Measurements from ENCODE around the gene TLE2. TPM values are rescaled to one million over a fixed set of nuclear protein-coding genes. Genes with fewer than 3 reads are reported as not detected.

TLE2 gene
- total RNA-seq, 1 experiment from 2014 or later = 3.0 TPM

DNA sequence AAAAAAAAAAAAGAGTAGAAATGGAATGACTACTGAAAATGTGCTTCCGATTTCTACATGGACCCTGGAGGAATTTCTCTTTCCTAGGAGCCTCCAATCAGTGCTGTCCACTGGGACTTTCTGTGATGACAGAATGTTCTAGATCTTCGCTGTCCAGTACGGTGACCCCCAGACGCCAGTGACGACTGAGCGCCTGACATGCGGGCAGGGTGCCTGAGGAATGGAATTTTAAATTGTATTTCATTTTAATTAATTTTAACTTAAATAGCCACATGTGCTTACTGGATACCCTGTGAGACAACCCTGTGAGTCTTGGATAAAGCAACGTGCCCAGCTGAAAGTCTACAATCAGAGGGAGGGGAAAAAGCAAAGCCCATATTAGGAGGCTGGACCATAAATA, 55.9 kb downstream of the TLE2 start:
- intact Hi-C loops (cut with micrococcal nuclease) = loop anchor here (10.0 kb wide), 1 partner anchor 62 kb away; no protein-coding TSS in a partner anchor
- Mint-ChIP-seq H3K27me3 (ENCODE audit: insufficient read depth, unreplicated experiment) (no peaks in the 10 kb centered on the region), H3K4me1 (ENCODE audit: insufficient read depth, unreplicated experiment) (peaks cover 16% of the 10 kb centered on the region), H3K27ac (ENCODE audit: low read depth, unreplicated experiment) (no peak overlapping the region), H3K4me3 (ENCODE audit: unreplicated experiment) (no peak overlapping the region), H3K36me3 (ENCODE audit: insufficient read depth, unreplicated experiment) (no peaks in the 10 kb centered on the region), H3K9me3 (ENCODE audit: unreplicated experiment) (no peaks in the 10 kb centered on the region)
- BruUV-seq (replicated peaks) = no TSS peak
- no peak for TF ChIP-seq CTCF (IDR thresholded peaks at IDR 0.05; ENCODE audit: unreplicated experiment)
- ChIA-PET CTCF (interaction anchor here (0.9 to 1.2 kb wide), 2 partner anchors 32 to 173 kb away, joined by 3 to 4 read pairs; no protein-coding TSS in a partner anchor), POLR2A (no interaction called here)
- DNase-seq (ENCODE audit: unreplicated experiment) = no peak

DNA sequence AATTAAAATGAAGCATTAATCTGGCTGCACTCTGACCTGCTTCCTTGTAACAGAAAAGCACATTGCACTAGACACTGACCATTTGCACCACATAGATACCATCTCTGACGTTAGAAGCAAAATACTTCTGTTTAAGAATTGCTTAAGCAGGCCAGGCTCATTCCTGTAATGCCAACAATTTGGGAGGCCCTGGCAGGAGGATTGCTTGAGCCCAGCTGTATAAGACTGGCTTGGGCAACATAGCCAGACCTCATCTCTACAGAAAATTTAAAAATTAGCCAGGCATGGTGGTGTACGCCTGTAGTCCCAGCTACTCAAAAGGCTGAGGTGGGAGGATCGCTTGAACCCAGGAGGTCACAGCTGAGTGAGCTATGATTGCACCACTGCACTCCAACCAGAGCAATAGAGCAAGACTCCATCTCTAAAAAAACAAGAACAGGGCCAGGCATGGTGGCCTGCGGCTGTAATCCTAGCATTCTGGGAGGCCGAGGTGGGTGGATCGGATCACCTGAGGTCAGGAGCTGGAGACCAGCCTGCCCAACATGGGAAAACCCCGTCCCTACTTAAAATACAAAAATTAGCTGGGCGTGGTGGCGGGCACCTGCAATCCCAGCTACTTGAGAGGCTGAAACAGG, 58.8 kb downstream of the TLE2 start:
- intact Hi-C loops (cut with micrococcal nuclease) = loop anchor here (10.0 kb wide), 1 partner anchor 64 kb away; no protein-coding TSS in a partner anchor
- no TSS peak for BruUV-seq (replicated peaks)
- TF ChIP-seq CTCF (IDR thresholded peaks at IDR 0.05; ENCODE audit: unreplicated experiment) = no peak
- Mint-ChIP-seq H3K9me3 (ENCODE audit: unreplicated experiment) (no peaks in the 10 kb centered on the region), H3K27me3 (ENCODE audit: insufficient read depth, unreplicated experiment) (no peaks in the 10 kb centered on the region), H3K4me1 (ENCODE audit: insufficient read depth, unreplicated experiment) (no peaks in the 10 kb centered on the region), H3K4me3 (ENCODE audit: unreplicated experiment) (no peak overlapping the region), H3K27ac (ENCODE audit: low read depth, unreplicated experiment) (no peak overlapping the region), H3K36me3 (ENCODE audit: insufficient read depth, unreplicated experiment) (no peaks in the 10 kb centered on the region)
- POLR2A ChIA-PET = interaction anchor here (0.7 kb wide), 1 partner anchor 85 kb away, joined by 4 read pairs; no protein-coding TSS in a partner anchor
- CTCF ChIA-PET = interaction anchor here (0.7 to 1.6 kb wide), 4 partner anchors 8 to 151 kb away, joined by 3 to 9 read pairs (median 6); partner anchors contain the start of gene ZNF554
- DNase-seq (ENCODE audit: unreplicated experiment) = no peak

DNA sequence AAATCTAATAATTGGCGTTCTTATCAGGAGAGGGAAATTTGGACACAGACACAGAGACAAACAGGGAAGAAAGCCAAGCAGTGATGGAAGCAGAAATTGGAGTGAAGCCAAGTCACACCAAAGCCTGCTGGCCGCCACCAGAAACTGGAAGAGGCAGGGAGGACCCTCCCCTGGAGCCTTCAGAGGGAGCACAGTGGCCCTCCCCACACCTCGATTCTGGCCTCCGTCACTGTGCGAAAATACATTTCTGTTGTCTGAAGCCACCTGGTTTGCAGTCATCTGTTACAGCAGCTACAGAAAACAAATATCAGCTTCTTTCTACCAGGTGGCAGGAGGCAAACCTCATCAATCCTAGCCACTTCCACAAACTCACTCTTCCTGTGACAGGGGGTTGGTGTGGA, 60.0 kb downstream of the TLE2 start:
- H3K27ac Mint-ChIP-seq (ENCODE audit: low read depth, unreplicated experiment) = no peak overlapping the region
- CTCF ChIA-PET = interaction anchor here (0.6 to 1.3 kb wide), 2 partner anchors 18 to 42 kb away, joined by 3 to 7 read pairs; no protein-coding TSS in a partner anchor

More for the DNA sequence above, 60.0 kb downstream of the TLE2 start:
- Mint-ChIP-seq H3K4me3 (ENCODE audit: unreplicated experiment) (no peak overlapping the region), H3K36me3 (ENCODE audit: insufficient read depth, unreplicated experiment) (no peaks in the 10 kb centered on the region), H3K9me3 (ENCODE audit: unreplicated experiment) (no peaks in the 10 kb centered on the region), H3K4me1 (ENCODE audit: insufficient read depth, unreplicated experiment) (no peaks in the 10 kb centered on the region), H3K27me3 (ENCODE audit: insufficient read depth, unreplicated experiment) (no peaks in the 10 kb centered on the region)
- intact Hi-C loops (cut with micrococcal nuclease) = no loop called here
- DNase-seq (ENCODE audit: unreplicated experiment) = no peak
- POLR2A ChIA-PET = interaction anchor here (0.6 to 1.6 kb wide), 4 partner anchors 8 to 67 kb away, joined by 3 to 4 read pairs (median 3); no protein-coding TSS in a partner anchor
- no peak for TF ChIP-seq CTCF (IDR thresholded peaks at IDR 0.05; ENCODE audit: unreplicated experiment)
- no TSS peak for BruUV-seq (replicated peaks)

All from MCF 10A (cell line).